Hindlimb muscle (tissue), 1 donor: ENCODE measurements around the gene RITA1. TPM values are rescaled to one million over a fixed set of nuclear protein-coding genes. Genes with fewer than 3 reads are reported as not detected.
A peak's percentile ranks its signal among the peaks of the same experiment; 100 is the strongest.
"Not testable (repeated sequence)": the region's sequence is repeated elsewhere in the genome, so short reads cannot be mapped to it uniquely, and the experiment has no call there.

Experiments
- DNase-seq: peaks from one replicate; pipeline ENCODE4 v3.0.0-alpha.2; 2013
- polyA plus RNA-seq: library from polyadenylated mRNA; unstranded; fragments of 120-200 nt; gene quantifications from one replicate; pipeline ENCODE4 v1.2.1, GENCODE V29; 2013; ENCODE audit not compliant: insufficient read length

Gene RITA1
- polyA plus RNA-seq, 1 donor, result 11.4 TPM

GRCh38 chr12:113204804-113205203 is 19.3 kb downstream of the RITA1 start:
- DNase-seq, result no peak

GRCh38 chr12:113206802-113207201 is 21.3 kb downstream of the RITA1 start:
- not testable (repeated sequence) for DNase-seq

DNA sequence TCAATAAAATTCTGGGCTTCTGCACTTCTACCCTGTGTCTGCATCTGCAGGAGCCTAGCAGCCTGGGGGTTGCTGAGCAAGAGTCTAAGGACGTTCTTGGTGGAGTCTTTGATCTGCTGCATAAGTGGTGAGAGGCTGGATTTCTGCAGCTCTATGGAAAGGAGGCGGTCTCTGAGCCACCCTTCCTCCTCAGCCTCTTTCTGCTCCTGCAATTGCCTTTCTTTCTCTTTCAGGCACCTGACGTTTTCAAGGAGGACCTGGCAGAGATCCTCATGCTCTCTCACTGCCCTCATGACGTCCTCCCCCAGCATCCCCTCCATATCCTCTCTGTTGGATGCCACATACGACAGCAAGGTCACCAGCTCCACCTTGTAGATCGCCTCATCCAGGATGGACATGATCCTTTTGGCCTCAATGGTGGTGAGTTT is 22.1 kb downstream of the RITA1 start:
- DNase-seq, result no peak

GRCh38 chr12:113208041-113208934 is 22.8 kb downstream of the RITA1 start:
- peak; percentile 42 for DNase-seq

DNA sequence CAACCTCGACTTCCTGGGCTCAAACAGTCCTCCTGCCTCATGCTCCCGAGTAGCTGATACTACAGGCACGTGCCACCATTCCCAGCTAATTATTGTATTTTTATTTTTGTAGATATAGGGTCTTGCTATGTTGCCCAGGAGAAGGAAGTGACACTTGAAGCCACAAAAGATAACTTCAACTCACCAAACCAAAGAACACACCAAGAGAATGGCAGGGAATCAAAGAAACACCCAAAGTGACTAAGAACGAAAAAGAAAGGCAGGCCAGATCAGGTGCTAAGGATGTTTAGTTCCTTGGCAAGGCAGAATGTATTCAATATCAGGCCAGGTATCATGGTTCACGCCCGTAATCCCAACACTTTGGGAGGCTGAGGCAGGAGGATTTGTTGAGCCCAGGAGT is 25.6 kb downstream of the RITA1 start:
- no peak for DNase-seq

- peak; percentile 41 for DNase-seq
Measured at GRCh38 chr12:113214895-113215400, 29.4 kb downstream of the RITA1 start.

- DNase-seq, result no peak
Measured at GRCh38 chr12:113216027-113216426, 30.5 kb downstream of the RITA1 start.

GRCh38 chr12:113220593-113221180 is 35.2 kb downstream of the RITA1 start:
- DNase-seq, result no peak

GRCh38 chr12:113221181-113221996 is 35.9 kb downstream of the RITA1 start, which contains the start of gene TPCN1:
Gene TPCN1, plus strand, starts transcription at chr12:113221464. Its CDS starts 5,389 bp downstream, at chr12:113226853.
- DNase-seq, result peak; percentile 100

DNA sequence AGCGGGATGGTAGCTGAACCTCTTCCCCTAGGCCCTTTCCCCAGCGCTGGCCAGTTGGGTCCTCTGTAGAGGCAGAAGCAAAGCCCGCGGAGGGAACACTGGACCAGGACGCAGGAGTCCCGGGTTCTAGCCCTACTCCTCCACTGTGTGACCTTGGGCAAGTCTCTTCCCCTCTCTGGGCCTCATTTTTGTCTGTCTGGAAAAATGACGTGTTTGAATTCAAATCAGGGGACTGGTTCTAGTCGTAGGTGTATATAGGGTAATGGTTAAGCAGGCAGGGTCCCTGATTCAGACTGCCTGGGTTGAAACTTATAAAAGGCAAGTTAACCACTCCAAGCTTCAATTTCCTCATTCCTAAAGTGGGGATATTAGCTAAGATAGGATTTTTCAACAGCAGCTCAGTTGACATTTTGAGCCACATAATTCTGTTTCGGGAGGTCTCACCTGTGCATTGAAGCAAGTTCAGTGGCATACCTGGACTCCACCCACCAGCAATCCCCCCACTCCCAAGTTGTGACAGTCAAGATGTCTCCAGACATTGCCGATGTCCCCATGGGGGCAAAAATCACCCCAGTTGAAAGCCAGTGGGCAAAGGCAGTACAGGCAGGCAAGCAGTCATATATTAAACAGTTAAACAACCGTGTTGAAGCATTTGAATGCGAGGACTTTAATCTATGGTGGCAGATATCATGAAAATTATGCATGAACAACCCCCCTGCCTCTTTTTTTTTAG is 36.6 kb downstream of the RITA1 start:
- no peak for DNase-seq

- DNase-seq, result peak; percentile 68
Measured at GRCh38 chr12:113222730-113223531, 37.4 kb downstream of the RITA1 start.

DNA sequence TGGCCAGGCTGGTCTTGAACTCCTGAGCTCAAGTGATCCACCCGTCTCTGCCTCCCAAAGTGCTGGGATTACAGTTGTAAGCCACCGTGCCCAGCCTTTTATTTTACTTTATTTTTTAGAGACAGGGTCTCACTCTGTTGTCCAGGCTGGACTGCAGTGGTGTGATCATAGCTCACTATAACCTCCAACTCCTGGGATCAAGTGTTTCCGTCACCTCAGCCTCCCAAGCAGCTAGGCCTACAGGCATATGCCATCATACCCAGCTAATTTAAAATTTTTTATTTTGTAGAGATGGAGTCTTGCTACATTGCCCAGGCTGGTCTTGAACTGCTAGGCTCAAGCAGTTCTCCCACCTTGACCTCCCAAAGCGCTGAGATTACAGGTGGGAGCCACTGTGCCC is 39.4 kb downstream of the RITA1 start:
- no peak for DNase-seq

- DNase-seq, result no peak
Measured at GRCh38 chr12:113226696-113227568, 41.4 kb downstream of the RITA1 start.

DNA sequence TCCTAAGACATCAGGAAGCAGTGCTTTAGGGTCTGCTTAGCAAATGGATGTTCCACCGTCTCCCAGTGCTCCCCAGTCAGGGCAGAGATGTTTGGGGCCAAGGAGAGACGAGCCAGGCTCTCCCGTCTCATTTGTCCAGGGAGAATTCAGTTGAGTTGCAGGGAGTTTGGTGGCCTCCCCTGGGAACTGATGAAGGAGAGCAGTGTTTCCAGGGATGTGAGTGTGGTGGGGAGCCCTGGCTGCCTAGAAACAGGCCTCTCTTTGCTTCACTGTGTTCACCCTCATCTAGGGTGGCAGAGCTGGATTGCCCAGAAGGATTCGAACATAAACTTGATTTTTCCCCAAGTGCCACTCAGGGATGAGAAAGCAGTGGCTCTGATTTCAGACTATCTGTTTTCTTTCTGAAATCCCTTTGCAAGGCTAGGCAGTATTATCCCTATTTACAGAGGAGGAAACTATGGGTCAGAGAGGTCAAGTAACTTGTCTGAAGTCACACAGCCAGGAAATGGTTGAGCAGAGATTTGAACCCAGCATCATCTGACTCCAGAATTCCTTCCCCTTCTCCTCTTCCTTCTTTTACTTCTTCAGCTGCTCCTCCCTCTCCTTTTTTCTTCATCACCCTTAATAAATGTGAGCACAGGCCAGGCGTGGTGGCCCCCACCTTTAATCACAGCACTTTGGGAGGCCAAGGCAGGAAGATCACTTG is 42.3 kb downstream of the RITA1 start:
- DNase-seq, result no peak

DNA sequence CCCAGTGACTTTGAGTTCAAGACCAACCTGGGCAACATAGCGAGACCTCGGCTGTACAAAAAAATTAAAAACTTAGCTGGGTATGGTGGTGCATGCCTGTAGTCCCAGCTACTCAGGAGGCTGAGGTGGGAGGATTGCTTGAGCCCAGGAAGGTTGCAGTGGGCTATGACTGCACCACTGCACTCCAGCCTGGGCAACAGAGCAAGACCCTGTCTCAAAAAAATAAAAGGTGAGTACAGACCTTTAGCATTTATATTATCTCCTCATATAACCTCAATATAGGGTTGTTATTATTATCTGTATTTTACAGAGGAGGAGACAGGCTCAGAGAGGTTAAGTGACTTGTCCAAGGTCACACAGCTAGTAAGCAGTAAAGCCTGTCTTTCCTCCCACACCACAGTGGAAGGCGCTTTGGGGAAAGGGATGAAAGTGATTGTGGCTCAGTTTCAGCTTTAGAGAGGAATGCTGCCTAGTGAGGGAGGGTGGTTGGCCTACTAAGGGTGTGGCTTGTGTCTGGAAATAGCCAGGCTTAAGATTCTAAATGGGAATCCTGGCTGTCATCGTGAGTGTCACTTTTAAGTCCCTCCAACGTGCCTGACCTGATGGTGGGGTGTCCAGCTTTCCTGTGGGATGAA is 43.0 kb downstream of the RITA1 start:
- no peak for DNase-seq

GRCh38 chr12:113230315-113231234 is 45.1 kb downstream of the RITA1 start:
- DNase-seq, result no peak

- no peak for DNase-seq
Measured at GRCh38 chr12:113231235-113232088, 45.9 kb downstream of the RITA1 start.
